GM21447 (cell line): ENCODE results near the gene TARBP1.
A peak's percentile ranks its signal among the peaks of the same experiment; 100 is the strongest.
"Not testable (repeated sequence)": the region's sequence is repeated elsewhere in the genome, so short reads cannot be mapped to it uniquely, and the experiment has no call there.

ENCODE experiments used
- ATAC-seq: cut with Tn5 transposase; IDR thresholded peaks from one replicate; pipeline ENCODE4 v1.9.1; 2021; ENCODE audit not compliant: unreplicated experiment

Gene TARBP1

DNA sequence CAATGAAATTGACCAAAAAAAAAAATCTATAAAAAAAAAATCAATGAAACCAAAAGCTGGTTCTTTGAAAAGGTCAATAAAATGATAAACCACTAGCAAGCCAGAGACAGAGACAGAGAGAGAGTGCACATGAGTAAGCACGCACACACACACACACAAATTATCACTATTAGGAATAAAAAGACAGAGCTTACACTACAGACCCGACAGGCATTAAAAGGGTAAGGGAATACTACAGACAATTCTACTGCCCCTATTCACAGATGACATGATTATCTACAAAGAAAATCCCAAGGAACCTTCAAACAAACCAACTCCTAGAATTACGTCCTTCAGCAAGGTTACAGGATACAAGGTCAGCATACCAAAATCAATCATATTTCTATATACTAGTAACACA, 38.6 kb downstream of the TARBP1 start:
- no peak for ATAC-seq

DNA sequence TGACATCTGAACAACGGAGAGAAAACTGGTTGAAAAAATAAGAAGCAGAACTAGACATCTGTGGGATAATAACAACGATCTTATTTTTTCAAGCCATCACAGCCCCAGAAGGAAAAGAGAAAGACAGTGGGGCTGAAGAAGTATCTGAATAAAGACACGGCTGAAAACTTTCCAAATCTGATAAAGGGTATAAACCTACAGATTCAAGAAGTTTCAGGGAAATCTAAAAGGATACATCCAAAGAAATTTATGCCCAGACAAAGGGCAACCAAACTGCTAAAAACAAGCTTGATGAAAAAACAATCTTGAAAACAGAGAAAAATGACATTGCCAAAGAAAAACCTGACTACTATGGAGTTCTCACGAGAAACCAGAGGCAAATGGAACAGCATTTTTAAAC, 40.4 kb downstream of the TARBP1 start:
- ATAC-seq: no peak

DNA sequence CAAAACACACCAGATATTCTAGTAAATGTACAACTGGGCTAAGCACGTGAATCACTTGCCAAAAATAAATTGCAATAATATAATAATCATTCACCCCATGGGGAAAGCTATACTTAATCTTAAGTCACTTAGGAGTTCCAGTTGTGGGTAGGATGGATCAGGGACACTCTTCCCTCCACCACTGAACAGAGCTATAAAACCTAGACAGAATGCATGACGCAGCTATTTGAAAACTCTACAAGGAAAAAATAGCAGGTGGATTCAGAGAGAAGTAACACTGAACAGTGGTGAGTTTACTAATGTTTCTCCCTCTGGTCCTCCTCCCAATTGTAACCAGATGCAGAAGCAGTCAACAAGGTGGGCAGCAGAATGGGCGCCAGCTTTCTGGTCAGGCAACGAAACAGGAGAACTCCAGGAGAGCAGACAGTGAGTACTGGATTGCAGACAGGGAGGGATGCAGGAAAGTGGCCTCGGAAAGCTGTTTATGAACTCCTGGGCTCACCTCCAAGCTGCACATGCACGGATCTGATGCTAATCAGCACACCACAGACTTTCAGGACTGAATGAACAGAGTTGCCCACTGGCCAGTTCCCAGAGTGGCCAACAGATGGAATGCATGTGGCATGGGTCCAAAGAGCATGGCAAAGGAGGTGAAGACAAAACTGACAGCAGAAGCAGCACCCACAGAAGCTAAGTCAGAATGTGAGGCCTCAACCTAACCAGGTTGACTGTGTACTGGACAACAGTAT, 41.4 kb downstream of the TARBP1 start:
- ATAC-seq: no peak

DNA sequence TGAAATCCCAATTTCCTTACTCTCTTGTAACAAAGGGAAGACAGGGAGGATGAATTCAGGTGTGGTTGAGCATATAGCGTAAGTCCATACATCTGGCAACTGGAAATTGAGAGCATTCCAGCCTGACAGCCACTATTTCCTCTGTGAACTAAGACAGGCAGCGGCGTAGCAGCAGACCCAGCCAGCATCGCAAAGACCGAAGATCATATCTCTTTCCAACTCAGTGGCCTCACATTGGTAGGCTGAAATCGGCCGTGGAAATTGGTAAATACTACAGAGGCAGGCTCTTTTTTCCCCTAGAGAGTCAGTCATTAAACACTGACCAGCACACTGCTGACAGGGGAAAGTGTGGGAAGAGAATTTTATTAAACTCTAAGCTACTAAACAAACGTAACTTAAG, 43.4 kb downstream of the TARBP1 start:
- ATAC-seq: no peak

DNA sequence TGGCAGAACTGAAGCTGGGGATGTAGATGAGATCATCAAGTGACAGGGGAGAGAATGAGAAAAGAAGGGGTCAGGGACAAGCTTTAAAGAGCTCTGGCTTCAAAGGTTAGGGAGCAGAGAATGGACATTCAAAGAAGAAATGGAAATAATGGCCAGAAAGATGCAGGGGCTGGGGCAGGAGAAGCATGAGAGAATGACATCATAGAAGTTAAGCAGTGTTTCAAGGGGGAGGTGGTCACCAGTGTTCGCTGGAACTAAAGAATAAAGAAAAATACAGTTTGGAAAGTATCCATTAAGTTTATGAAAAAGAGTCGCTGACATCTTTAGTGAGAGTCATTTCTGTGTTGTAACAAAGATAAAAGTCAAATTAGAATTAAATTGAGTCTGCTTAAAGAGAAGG, 44.3 kb downstream of the TARBP1 start:
- no peak for ATAC-seq

DNA sequence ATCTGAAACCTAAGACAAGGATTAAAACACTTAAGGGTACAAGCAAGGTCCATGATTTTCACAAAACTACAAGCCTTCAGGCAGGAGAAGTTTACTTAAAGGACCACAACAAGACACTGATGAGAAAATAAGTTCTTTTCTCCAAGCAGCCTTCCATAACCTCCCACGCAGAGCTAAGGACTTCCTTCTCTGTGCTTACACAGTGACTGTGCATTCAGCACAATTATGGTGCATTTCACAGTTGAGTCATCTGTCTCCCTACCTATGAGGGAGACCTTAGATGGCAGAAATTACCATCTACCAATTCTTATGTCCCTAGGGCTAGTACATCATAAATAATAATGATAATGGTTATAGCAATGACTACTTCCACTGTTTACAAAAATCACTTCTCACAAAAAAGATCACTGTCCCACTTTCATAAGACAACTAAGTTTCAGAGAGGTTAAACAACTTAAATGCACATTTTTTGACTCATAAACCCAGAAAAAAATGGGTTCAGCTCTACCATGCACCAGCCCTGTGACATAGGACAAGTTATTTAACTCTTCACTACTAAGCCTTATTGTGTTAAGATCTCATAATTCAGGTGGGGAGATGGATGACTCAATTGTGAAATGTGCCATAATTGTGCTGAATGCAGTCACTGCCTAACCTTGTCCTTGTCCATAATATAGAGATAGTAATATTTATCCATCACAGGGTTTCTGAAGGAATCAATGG, 45.3 kb downstream of the TARBP1 start:
- no peak for ATAC-seq

DNA sequence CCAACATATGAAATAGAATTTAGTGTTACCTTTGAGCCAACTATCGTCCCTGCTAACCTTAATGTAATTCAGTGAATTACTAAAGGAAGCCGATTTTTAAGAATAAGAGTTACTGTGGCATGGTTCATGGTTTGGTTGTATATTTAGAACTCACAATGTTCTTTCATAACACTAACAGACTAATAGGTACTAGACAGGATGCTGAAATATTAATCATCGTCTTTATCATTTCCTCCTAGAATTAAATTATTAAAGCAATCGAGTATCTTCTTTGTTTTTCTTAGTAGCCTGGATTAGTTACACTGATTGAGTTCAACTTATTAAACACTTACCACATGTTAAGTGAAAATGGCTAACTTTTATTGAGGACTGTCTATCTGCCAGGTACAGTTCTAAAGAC, 47.7 kb downstream of the TARBP1 start:
- ATAC-seq: no peak

DNA sequence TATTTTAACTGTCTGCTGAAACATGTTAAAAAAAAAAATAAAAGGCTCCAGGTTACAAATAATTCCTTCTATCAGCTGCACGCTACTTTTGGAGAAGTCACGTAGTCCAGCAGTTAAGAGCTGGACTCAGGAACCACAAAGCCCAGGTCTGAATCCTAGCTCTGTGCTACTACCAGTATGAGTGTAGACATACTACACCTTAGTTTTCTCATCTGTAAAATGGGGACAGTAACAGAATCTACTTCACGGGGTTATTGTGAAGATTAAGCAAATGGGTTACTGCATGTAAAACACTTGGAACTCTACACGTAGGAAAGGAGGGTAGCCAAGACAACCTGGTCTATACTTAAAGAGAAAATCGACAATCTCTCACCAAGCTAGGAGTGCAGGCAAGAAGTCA, 48.3 kb downstream of the TARBP1 start:
- ATAC-seq: no peak

DNA sequence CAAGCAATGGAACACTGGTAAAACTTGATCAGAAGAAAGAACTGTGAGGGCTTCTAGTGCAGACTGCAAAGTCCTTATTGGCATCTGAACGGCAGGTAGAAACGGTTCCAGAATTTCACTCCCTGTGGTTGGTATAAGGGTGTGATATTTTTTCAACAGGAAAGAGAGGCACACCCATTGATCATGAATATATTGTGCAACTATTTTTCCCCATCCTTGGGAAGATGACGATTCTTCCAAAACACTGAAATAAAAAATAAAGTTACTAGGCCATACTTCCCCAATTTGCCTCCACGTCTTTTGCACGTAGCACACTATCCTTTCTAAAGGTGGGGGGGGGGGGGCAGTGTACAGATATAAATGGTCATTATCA, 49.6 kb downstream of the TARBP1 start:
- no peak for ATAC-seq

DNA sequence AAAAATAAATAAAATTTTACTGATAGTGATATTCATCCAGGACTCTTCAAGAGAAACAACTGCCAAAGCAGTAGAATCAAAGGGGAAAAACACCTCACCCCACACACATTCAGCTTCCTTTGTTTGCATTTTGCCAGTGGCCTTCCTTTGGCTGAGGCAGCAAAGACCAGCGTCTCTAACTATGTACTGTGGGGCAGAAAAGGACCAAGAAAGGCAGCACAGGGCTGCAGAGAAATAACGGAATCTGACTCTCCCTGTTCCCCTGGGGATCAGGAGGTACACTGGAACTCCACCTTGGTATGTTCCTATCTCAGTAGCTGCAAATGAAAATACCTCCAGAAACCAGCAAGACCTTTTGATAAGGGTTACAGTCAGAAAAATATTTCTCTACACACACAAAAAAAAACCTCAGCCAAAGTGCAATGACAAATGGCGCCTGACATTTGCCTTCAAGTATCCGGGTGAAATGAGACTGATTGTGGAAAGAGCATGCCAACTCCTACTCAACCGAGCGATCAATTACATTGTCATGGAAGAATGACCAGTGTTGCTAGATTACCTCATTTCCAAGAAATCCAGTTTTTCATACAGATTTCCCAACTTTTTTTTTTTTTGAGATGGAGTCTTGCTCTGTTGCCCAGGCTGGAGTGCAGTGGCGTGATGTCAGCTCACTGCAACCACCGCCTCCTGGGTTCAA, 50.9 kb downstream of the TARBP1 start:
- ATAC-seq: no peak

DNA sequence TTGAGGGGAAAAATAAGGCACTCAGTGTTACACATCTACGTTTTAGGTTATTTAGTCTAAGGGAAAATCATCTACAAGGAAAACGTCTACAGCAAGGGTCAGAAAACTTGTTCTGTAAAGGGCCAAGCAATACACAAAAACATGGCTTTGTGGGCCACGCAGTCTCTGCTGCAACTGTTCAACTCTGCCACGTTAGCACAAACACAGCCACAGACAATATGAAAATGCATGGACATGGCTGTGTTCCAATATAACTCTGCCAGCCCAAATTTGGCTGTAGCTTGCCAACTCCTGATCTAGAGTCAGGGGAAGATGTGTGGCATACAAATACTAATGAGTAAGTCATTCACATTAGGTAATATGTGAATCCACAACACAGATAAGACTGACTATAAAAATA, 65.0 kb downstream of the TARBP1 start:
- no peak for ATAC-seq

DNA sequence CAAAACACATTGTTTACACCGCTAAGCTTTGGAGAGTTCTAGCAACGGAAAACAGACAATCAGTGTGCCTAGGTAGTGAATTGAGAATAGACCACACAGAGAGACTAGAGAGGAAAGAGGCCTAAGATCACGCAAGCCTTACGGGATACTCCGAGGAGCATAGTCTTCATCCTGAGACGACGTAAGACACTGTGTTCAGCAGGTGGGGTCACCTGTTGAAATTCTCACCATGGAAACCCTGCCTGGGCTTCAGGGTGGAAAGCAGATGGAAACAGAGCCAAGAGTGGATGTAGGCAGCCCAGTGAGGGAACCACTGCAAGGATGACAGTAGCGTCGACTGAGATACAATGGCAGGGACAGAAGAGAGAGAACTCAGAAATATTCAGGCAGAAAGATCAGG, 65.5 kb downstream of the TARBP1 start:
- no peak for ATAC-seq

DNA sequence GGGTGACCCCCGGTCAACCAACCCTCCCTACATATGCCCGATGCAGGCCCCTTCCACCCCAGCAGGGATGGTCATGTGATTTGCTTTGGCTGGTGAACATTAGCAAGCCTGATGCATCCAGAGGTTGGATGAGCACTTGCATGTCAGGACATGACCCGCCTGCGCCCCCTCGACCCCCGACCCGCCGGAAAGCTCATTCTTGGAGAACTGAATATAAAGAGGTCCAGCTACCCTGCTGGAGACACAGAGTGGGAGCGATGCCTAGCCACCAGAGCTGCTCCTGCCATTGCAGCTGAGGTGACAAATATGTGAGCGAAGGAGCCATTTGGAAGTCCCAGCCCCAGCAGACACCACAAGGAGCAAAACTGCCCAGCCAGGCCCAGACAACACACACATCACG, 66.1 kb downstream of the TARBP1 start:
- no peak for ATAC-seq

DNA sequence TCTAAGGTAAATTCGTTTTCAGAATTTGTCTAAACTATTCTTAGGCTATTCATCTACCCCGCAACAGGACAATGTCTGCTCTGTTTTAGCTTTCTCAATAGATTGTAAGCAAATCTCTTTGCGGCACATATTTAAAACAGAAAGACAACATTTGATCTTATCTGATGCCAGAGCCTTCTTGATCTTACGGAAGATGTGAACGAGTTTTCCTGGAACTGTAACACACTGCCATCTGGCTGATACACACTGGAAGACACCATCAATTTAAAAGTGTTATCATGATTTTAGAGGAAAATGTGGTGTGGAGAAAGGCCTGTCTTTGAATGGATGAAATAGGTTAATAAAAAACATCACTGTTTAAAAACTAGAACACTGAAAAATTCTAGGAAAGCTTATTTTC, 69.7 kb downstream of the TARBP1 start:
- ATAC-seq: no peak

DNA sequence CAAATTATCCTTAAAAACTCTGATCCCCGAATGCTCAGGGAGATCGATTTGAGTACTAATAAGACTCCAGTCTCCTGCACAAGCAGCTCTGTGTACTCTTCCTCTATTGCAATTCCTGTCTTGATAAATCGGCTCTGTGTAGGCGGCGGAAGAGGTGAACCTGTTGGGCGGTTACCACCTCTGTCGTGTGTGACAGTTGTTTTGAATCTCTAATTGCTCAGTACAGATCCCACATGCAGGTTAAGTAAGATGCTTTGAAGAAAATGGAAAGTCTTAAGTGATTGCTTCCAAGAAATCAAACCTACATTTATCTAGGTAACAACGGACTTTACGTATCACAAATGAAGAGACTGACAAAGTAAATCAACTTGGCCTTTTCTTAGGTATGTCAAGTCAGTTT, 70.2 kb downstream of the TARBP1 start:
- ATAC-seq: no peak

DNA sequence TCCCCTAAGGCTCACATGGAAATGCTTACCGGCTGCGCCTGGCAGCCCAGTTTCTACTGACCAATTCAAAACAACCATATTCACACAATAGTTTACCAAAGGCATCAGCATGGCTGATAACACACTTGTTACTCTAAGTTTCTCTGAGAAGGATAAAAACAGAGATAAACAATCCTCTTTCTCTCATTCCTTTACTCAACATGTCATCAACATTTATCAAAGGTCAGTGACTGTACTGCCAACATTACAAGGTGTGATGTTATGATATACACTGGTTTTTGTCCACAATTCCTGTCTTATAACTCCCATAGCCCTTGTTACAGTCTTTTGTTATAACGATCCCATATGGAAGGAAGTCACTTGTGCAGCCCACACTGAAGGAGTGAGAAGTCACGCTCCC, 72.1 kb downstream of the TARBP1 start:
- no peak for ATAC-seq

DNA sequence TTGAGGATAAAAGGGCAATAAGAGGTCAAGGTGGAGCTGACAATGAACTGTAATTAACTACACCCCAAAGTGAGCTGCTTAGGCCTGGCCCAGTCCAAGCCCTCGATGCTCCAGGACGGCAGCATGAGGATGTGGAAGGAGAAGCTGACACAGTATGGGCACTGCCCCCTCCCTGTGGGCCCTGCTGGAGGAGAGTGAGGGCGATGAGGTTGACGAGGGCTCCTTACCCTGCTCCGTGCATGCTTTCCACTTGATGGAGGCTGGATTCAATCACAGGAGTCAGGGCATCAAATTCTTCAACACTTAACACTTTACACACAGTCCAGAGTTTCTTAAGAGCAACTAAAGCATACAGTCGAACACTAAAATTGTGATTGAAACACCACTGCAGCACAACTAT, 73.3 kb downstream of the TARBP1 start:
- no peak for ATAC-seq

DNA sequence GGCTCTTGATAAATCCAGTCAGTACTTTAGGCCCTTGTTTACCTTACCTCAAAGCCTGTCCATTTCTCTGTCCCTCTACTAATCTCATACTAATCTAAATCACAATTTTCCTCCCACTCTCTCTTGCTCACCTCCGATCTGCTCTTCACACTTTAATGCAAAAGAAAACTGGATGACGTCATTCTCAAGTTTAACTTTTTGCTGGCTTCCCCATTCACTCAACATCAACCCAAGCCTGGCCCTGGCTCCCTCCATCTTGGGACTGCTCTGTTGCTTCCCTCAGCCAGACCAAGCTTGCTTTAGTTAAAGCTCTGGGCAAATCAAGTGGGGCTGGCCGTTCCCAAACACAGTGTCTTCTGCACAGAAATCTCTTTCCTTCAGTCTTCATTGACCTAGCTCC, 76.0 kb downstream of the TARBP1 start:
- ATAC-seq: no peak

DNA sequence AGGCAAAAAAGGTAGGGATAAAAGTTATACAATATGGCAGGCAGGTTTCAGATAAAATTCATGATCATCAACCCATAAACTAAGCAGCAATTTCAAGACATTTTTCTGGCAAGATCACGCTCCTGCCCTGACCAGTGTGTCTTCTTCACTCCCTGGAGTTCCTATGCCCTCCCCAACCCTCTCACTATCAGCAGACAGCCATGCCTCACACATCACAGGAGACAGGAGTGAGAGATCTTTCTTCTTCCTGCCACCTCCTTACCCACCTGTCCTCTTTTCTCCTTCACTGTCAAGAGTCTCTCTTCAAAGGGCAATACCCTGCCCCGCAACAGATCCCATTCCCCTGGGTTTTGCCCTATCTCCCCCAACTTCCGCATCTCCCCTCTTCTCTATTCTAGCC, 77.3 kb downstream of the TARBP1 start:
- no peak for ATAC-seq

DNA sequence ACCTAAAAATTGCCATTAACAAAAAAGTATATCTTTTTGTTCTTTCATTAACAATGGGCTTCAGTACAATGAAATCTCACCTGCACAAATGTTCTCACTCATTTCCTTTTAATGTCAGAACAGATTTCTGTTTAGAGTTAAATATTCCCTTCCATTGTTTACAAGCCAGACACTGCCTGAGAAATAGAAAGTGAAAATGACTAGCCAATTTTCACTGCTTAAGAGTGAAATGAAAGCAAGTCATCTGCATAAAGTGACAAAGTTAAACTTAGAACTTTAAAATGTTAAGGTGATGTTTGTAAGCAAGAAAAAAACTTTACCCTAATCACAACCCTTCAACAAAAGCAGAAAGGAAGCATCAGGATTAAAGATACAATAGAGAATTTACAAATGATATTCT, 78.2 kb downstream of the TARBP1 start:
- ATAC-seq: peak; percentile 68

DNA sequence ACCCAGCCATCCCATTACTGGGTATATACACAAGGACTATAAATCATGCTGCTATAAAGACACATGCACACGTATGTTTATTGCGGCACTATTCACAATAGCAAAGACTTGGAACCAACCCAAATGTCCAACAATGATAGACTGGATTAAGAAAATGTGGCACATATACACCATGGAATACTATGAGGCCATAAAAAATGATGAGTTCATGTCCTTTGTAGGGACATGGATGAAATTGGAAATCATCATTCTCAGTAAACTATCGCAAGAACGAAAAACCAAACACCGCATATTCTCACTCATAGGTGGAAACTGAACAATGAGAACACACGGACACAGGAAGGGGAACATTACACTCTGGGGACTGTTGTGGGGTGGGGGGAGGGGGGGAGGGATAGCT, 79.5 kb downstream of the TARBP1 start:
- not testable (repeated sequence) for ATAC-seq

DNA sequence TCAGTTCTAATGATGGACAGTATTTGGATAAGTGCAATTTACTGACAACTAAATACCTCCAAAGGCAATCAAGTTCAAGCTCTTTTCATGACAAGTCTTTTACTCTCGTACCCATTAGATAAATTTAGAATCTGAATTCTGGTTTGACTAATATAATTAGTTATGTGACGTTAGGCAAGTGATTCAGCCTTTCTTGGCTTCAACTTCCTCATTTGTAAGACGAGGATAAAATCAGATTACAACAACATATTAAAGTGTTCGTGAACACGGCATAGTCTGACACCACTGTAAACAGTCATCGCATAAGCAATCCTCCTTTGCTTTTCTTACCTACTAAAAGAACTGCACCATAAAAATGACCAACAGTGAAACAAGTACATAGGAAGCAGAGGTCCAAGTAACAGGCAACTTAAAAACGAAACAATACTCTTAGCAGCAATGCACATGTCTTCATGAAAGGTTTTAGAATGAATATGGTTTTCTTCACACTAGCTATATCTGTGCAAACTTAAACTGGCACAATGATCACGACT, 80.1 kb downstream of the TARBP1 start:
- ATAC-seq: peak; percentile 56
